Dedifferentiated amniotic fluid mesenchymal stem cell (primary cell): ENCODE results near the gene PRPF31.
"Not testable (repeated sequence)": the region's sequence is repeated elsewhere in the genome, so short reads cannot be mapped to it uniquely, and the experiment has no call there.

Experiments used
- DNase-seq: peaks from one replicate; pipeline ENCODE4 v3.0.0-alpha.2; 2016; ENCODE audit errors: extremely low spot score

PRPF31 gene

DNA sequence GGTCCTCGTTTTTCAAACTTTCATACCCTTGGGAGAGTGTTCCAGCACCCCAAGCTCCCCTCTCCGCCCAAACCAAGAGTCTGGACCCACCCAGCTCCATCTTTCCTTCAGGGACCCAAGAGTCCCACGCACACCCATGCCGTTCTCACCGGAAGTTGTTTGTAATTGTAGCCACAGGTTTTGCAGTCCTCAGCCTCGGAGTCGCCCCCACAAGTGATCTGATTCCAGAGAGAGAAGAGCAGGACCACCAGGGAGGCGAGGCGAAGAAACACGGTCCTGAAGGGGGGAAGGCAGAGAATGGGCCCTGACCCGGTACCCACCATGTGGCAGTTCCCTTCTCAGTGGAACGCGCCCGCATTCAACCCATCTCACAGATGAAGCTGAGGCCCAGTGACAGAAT is 47.3 kb downstream of the PRPF31 start:
- no peak for DNase-seq

DNA sequence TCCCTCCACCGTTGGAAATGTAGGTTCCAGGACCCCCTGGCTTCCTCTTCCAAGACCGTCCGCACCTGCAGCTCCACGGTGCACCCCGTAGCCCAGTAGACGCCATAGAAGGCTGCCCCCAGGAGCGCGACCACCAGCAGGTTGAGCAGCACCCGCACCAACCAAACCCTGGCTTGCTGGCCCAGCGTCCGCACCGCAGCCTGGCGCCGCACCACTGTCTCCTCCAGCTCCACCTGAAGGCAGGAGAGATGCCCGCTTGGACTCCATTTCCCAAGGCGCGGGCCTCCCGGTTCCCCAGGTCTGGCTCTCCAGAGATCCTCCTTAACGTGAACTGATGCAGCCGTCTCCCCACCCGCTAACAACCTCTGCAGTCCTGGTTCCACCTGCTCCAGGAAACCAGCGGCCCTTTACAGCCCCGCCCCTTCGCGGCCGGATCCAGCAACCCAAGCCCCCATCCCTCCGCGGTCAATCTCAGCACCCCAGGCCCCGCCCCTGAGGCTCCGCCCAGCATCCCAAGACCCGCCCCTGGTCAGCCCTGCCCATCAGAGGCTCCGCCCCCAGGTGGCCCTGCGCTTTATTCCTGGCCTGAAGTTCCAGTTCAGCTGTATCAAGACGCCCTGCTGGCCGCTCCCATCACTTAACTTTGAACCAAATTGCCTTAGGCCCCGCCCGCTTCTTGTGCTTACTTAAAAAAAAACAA is 49.0 kb downstream of the PRPF31 start:
- DNase-seq: peak; percentile 22

DNA sequence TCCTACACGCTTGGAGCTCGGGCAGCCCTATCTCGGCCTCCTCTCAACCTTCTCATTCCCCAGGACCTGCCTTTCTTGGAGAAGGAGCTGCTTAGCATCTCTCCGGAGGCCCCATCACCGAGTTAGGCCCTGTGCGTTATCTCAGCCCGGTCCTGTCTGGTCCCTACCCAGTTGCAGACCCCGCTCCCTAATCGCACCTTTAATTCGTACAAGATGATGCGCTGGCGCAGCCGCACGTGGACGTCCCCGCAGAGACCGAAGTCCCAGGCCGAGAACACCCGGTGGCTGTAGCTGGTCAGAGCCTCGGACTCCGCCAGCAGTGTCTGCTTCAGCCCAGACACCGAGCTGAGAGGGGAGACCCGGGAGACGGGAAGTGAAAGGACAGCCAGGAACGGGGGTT is 49.7 kb downstream of the PRPF31 start:
- no peak for DNase-seq

DNA sequence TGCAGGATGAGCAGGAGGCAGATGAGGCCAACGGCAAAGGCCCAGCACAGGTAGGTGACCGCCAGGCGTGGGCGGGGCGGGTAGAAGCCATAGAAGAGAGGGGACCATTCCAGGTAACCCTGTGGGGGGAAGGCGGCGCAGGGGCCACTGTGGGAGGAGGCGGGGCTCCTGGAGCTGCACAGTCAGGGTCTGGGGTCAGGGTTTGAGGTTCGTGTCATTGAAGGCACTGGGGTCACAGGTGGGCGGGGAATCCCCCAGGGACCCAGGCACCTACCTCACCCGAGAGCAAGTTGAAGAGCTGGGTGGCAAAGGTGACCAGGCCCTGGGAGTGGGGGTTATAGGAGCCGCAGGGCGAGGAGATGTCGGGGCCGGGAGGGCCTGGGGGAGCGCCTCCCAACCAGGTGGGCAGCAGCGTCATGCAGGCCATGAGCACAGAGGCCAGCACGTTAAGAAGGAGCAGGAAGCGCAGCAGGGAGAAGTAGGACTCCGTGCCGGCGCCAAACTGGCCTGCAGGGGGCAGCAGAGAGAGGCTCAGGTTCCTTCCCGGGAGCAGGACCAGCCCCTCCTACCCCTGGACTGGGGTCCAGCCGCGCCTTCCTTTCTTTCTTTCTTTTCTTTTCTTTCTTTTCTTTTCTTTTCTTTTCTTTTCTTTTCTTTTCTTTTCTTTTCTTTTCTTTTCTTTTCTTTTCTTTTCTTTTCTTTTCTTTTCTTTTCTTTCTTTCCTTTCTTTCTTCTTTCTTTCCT is 52.8 kb downstream of the PRPF31 start:
- peak; percentile 86 for DNase-seq

DNA sequence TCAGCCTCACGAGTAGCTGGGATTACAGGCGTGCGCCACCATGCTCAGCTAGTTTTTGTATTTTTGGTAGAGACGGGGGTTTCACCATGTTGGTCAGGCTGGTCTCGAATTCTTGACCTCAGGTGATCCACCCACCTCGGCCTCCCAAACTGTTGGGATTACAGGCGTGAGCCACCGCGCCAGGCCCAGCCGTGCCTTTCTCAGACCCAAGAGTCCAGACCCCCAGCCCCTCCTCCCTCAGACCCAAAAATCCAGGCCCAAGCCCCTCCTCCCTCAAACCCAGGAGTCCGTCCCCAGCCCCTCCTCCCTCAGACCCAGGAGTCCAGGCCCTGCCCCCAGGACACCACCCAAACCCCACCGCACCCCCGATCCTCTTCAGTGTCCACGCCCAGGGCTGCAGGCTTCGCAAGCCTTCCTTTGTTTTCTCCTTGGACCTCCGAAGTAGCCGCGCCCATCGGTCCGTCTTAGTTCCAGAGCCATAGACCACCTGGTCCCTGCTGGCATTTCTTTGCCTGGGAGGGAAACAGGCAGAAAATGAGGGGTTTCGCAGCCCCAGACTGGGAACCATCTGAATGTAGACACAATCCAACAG is 53.7 kb downstream of the PRPF31 start:
- DNase-seq: no peak

DNA sequence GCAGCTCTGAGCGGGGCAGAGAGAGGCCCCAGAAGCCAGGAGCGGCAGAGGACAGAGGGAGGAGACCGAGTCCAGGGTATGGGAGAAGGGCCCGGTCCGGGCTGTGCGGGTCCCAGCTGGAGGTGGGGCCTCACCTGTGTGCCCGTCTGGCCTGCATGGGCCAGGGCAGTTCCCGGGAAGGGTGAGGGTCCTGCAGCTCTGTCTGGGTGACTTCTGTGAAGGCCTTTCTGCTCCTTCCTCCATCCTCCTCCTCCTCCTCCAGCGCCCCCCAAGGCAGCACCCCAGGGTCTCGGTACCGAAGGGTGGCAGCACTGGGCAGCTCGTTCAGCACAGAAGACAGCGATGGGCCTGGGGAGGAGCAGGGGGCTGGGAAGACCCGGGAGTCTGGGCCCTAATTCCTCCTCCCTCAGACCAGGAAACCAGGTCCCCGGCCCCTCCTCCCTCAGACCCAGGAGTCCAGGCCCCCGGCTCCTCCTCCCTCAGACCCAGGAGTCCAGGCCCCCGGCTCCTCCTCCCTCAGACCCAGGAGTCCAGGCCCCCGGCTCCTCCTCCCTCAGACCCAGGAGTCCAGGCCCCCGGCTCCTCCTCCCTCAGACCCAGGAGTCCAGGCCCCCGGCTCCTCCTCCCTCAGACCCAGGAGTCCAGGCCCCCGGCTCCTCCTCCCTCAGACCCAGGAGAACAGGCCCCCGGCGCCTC is 56.3 kb downstream of the PRPF31 start:
- not testable (repeated sequence) for DNase-seq

DNA sequence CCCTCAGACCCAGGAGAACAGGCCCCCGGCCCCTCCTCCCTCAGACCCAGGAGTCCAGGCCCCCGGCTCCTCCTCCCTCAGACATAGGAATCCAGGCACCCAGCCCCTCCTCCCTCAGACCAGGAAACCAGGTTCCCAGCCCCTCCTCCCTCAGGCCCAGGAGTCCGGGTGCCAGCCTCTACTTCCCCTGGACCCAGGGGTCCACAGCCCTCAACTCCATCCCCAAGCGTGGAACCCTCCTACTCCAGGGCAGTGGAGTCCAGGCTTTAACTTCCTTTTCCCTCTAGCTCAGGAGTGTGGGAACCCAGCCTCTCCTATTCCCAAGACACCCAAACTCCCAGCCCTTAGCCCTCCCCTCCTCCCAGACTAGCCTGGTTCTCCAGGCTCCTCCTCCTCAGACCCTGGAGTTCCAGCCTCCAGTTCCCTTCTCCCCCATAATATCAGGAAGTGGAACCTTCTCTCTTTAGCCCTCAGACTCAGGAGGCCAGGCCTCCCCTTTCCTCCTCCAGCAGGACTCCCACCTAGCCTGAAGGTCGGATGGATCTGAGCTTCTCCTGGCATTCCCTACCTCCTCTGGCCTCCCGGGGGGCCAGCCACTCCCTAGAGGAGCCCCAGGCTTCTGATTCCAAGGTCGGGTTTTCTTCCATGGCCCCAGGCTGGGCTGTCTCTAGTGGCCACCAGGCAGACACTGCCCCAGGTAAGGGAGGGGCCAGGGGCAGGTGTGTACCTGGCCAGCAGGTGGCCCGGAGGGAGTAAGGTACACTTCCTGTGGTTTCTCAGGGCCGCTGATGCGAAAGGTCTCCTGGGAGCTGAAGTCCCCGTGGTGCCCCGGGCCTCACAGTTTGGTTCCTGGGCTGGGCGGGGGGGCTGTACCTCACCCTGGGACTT is 57.2 kb downstream of the PRPF31 start, which contains the start of gene TMC4:
TSS of gene TMC4 (minus strand) at position 690 of the 888 bp plus-strand sequence. CDS start at position 647, 43 bp downstream.
- DNase-seq: no peak

DNA sequence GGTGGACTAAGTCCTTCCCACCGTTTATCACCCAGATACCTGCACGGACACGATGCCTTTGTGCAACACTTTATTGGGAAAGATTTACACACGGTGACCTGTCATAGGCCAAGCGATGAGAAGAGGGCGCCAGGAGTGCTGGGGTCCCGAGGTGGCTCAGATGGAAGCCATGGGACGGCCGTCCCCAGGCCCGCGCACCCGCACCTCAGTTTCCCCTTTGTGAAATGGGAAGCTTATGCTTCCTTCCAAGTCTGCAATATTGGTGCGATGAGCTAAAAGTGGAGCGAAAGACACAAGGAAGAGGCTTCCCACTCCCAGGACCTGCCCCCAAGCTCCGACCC is 57.8 kb downstream of the PRPF31 start:
- no peak for DNase-seq

DNA sequence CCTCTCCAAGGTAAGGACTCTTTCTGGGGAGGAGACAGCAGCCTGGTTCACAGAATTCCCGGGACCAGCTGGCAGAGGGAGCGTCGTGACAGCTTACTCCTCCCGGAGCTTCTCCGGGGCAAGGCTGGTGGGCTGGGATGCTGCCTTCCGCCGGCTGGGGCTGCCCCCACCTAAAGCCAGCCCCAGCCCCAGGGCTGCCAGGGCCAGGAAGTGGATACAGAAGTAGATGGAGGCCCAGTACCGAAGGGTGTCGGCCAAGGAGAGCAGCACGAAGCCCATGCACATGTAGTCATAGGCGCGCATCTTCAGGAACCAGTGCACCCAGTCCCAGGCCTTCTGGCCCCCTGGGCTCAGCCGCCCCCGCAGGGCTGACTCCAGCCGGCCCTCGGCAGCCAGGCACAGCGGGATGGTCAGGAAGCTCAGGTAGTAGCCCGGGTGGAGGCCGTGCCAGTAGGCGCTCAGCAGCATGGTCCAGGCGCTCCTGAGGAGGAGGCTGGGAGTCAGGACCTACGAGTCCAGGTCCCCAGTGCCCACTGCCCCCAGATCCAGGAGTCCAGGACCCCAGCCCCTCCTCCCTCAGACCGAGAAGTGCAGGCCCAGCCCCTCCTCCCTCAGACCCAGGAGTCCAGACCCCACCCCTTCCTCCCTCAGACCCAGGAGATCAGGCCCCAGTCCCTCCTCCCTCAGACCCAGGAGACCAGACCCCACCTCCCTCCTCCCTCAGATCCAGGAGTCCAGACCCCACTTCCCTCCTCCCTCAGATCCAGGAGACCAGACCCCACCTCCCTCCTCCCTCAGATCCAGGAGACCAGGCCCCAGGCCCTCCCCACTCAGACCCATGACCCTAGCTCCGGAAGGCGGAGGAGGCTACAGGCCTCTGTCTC is 58.6 kb downstream of the PRPF31 start:
- no peak for DNase-seq

DNA sequence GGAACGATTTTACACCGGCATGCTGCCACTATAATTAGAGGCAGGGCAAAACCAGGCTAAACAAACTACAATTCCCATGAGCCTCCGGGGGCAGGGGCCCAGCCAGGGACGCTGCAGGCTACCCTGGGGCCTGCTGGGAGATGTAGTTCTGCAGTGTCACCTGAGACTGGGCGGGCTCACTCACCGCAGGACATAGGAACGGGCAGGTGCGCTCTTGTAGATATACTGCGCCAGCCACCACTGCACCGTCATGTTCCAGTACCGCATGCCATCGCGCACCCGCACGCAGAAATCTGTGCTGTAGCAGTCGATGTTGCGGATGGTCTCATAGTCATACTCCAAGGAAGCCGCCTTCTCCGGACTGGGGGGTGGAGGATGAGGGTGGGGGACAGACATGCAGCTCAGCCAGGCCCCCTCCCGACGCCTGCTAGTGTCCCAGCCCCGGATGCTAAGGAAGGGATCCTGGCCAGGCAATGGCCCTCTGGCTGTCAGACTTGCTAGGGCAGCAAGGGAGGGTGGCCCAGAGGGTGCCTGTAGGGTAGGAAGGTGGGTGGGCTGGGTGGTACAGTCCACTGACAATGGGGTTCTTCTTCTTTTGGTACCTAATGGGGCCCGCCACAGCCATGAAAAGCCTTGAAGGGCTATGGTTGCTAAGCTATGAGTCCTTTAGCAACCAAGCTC is 63.2 kb downstream of the PRPF31 start:
- no peak for DNase-seq

DNA sequence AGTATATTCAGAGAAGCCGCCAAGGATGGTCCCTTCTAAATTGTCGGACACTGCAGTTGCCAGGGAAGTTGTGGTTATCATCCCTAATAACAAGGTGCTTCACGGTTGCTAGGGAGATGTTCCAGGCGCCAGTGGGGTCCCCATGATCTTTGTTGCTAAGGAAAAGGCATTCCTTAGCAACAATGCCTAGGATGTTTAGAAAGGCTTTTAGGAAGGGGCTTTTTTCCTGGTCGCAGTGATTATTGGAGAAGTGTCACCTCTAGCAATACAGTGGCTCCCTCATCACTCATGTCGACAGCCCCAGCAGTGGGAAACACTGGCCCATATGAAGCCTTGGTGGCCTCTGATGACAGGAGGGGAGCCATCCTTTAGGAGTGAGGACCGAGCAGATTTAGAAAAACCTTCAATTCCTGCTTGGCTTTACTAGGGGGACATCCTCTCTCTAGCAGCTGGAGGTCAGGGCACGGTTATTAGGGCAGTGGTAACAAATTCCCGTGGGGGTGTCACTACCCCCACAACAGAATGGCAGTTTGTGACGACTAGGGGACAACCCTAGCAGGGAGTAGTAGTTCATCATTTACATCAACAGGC is 63.8 kb downstream of the PRPF31 start:
- DNase-seq: no peak

DNA sequence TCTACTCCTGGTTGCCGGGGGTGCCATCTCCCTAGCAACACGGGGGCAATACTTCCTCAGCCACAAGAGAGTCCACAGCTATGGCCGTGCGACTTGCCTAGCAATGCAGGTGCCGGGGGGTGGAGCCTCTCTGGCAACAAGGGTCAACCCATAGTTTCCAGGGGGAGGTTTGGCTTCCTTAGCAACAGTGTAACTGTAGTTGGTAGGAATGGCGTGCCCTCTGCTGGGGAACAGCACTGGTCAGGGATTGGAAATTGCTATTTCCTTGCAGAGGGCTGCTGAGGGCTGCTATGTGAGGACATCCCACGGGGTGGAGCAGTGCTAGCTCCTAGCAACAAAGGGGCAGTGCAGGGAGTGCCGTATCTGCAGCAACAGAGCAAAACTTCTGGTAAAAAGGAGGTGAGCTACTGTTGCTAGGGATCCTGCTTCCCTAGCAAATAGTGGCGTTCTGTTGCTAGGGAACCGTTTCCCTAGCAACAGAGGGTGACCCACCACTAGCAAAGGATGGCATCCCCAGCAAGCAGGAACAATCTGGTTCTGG is 64.4 kb downstream of the PRPF31 start:
- DNase-seq: no peak

DNA sequence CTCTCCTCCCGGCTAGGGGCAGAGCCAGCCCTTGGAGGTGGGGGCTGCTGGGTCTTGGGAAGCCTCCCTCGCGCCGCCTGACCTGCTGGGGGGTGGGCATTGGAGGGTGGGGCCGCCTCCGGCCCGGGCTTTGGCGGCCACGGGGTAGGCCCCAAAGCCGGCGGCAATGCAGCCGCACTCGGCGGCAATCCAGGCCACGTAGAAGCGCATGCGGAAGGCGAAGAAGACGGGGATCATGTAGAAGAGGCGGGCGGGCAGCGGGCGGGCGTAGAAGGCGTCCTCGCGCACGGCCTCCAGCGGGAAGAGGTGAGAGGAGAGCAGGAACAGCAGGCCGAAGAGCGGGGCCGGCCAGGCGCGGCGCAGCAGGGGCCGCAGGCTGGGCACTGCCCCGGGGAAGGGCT is 65.1 kb downstream of the PRPF31 start:
- no peak for DNase-seq
